ENCODE data around the gene ARSB. TPM values are rescaled to one million over a fixed set of nuclear protein-coding genes. Genes with fewer than 3 reads are reported as not detected.
"Not testable (repeated sequence)": the region's sequence is repeated elsewhere in the genome, so short reads cannot be mapped to it uniquely, and the experiment has no call there.

Gene ARSB
- total RNA-seq, 1 donor: 9.7 TPM

- DNase-seq (ENCODE audit: low read depth in 2 of 3, low spot score in 2 of 3): no peak
Measured at GRCh38 chr5:78785454-78785853, 199.7 kb downstream of the ARSB start.

DNA sequence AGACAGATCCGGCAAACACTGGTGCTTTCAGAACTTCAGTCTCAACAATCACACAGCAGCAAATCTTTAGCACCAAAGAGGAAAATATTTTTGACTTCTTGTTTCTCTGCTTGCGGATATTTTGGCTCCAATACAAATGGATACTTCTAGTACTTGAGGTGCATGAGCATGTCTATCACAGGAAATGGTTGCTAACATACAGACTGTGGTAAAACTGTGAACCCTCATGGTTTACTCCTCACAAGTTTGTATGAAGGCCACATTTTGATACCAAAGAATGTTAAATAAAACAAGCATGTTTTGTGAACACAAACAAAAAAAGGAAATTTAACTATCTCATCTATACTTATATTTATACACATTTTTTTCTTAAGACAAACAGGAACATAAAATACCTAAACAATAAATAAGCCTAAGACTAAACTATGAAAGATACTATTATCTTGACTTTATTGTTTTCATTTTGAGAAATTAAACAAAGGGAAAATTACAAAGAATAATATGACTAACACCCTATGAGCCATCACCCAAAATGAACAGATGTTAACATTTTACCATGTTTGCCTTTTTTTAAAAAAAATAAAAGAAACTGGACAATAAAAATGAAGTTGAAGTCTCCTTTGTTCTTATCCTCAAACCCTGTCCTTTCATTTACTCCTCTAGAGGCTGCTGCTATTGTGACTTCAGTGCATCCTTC lies 201.5 kb downstream of the ARSB start:
- no peak for DNase-seq (ENCODE audit: low read depth in 2 of 3, low spot score in 2 of 3)

DNA sequence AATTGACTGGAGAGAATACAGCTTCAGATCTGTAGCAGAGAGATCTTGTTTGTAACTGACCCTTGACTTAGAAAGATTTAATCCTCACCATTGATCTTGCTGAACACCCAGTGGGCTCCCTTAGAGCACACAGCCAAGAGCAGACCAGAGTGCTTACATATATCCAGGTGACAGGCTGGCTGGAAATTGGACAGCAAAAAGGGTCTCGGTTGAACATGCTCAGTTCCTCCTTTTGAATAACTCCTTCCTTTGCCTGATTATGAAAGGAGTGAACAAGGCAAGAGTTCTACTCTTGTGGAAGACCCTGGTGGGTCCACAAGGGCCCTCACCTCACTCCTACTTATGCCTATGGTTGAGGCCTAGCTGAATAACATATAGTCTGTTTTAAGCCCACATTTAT lies 202.4 kb downstream of the ARSB start:
- no peak for DNase-seq (ENCODE audit: low read depth in 2 of 3, low spot score in 2 of 3)

DNA sequence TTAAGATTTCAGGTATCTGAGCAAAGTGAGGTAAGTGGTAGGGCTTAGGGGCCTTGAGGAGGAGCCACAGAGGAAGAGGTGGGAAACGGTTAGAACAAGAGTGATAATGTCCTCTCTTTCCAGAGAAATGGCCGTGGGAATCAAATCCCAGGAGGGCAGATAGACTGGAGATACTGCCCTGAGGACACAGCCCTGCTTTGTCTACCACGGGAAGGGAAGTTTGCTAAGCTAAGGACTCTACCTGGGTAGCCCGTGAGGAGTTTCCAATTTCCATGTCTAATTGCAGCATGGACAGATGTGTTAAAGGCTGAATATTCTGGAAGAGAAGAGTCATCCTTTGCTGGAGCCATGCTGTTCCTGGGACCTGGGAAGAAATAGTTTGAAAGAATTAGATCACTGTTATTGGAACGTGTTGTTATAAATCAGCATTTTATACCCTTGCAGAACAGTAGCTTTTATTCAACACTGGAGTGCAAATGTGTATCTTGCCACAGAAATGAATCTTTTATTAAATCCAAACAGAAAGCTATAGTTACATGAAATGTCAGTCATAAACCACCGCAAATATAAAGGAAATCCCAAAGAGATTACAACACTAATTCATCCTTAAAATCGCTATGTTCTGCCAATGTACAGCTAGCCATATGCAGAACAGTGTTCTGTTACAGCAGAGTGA lies 203.4 kb downstream of the ARSB start:
- no peak for DNase-seq (ENCODE audit: low read depth in 2 of 3, low spot score in 2 of 3)

DNA sequence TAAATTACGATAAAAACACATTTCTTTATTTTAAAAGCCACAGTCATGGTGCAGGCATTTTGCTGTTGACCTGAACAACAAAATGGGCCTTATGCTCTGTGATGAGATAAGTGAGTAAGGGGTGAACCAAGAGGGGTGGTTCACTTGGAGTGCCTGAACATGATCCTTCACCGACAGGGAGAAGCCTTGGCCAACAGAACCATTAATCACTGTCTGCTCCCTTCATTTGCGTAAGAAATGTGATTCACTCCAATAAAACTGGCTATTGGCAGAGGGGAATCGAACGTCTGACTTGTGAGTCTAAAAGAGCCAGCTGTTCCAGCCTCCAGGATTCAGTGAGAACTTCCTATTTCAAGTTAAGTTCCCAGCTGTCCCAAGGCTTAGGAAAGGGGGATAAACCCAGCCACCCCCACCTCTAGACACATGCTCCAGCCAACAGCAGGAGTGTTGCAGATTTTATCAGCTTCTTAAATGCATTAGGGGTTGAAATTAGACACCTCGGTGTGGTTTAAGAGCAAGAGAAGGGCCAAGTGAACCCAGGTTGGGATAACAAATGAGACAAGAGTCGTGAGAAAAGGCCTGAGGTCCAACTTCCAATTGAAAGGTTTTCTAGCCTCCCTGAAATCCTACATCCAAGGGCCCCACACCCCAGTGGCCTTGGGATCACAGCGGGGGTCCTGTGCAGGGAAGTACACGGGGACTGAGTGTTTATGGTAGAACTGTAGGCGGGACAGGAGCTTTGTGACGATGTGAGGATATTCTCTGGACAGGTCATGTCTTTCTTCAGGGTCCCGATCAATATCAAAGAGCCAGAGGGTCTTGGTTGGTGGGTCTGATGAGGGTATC lies 205.1 kb downstream of the ARSB start:
- DNase-seq (ENCODE audit: low read depth in 2 of 3, low spot score in 2 of 3): no peak

- DNase-seq (ENCODE audit: low read depth in 2 of 3, low spot score in 2 of 3): no peak
Measured at GRCh38 chr5:78779262-78779661, 205.8 kb downstream of the ARSB start.

- no peak for DNase-seq (ENCODE audit: low read depth in 2 of 3, low spot score in 2 of 3)
Measured at GRCh38 chr5:78778538-78778937, 206.6 kb downstream of the ARSB start.

DNA sequence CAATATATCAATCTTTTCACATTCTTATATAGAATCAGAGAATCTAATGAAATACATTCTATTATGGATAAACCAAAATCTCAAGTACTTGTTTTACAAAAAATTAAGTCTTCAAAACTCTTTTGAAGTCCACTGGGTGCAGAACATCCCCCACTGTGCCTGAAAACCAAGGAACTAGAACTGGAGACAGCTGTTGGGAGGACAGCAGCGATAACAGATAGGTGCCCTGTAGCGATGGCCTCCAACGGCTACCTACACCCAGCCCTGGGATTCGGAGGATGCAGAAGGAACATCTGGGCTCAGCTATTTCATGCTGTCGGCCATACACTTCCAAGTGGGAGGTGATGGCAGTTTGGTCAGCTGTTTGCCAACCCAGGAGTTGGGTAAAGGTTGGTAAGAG lies 207.2 kb downstream of the ARSB start:
- DNase-seq (ENCODE audit: low read depth in 2 of 3, low spot score in 2 of 3): no peak

GRCh38 chr5:78776637-78777036 lies 208.5 kb downstream of the ARSB start:
- no peak for DNase-seq (ENCODE audit: low read depth in 2 of 3, low spot score in 2 of 3)

DNA sequence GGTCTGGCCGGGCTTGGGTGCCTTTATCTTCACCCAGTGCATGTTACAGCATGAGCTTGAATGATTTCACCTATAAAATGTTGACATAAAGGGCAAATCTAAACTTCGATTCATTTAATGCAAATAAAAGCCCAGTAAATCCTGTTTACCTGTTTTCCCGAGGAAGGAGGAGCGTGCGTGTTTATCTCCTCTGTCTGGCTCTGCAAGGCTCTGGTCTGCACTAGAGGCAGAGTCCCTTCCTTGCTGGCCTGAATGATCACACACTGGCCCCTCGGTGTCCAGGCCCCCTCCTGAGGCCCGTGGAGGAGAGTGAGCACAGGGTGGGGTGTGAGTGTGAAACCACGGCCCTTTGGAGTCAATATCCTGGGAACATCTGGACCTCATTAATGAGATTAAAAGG lies 211.5 kb downstream of the ARSB start:
- DNase-seq (ENCODE audit: low read depth in 2 of 3, low spot score in 2 of 3): no peak

- DNase-seq (ENCODE audit: low read depth in 2 of 3, low spot score in 2 of 3): peak in 2 of 3 donors; percentile 38 to 75
Measured at GRCh38 chr5:78771260-78772205, 213.6 kb downstream of the ARSB start.

- DNase-seq (ENCODE audit: low read depth in 2 of 3, low spot score in 2 of 3): no peak
Measured at GRCh38 chr5:78768781-78769380, 216.2 kb downstream of the ARSB start.

DNA sequence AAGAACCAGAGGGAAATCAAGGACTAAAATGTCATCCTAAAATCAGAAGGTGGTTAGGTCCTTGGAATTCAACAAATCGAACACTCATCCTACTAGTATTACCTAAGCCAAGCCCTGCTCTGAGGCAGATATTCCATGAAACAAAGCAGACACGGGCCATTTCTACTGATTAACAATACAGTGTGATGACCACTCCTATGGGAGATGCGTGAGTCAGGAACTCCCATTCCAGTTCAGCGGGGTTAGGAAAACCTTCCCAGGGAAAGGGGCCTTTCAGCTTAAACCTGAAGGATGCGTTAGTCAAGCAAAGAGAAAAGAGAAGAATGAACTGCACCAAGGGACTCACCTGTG lies 218.7 kb downstream of the ARSB start:
- no peak for DNase-seq (ENCODE audit: low read depth in 2 of 3, low spot score in 2 of 3)

DNA sequence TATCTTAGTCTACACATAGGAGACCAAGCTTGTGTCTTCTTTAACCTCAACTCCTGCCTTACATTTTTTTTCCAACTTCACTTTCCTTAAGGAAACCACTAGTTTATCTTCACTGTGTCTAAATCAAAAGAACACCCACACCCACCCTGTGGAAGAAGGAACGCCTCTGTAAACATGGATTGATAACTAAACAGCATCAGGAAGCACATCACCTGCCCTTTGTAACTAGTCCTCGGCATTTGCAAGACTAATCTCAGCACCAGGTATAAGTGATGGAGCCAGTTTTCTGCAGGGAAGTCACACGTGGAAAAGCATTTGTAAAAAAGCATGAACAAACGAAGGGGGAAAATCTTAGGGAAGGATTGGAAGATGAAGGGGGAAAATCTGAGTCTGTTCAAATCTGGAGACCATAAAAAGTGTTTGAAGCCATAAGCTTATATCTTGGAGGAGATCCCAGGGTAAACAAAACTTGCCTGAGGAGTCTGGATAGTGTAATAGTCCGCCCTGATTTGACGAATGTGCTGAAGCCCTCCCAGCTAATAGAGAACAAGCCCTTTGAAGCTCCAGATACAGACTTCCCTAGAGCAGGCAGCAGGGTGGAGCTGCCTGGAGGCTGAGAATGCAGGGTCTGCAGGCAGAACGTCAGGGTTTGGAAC lies 219.2 kb downstream of the ARSB start:
- DNase-seq (ENCODE audit: low read depth in 2 of 3, low spot score in 2 of 3): no peak

DNA sequence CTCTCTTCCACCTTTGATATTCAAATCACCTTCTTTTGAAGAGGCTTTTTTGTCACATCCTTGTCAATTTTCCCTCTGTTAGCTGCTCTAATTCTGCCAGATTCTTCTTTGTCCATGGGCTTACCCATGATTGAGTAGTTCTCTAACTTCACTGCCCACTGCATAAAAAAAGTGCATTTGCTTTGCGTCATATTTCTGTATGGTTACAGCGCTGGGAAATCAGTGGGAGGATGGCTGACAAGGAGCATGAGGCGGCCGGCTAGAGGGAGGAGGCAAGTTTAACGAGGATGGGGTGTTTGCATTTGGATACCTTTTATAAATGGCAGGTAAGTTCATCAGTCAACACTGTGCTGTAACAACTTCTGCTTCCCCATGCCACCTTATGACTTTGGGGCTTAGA lies 220.0 kb downstream of the ARSB start:
- no peak for DNase-seq (ENCODE audit: low read depth in 2 of 3, low spot score in 2 of 3)

DNA sequence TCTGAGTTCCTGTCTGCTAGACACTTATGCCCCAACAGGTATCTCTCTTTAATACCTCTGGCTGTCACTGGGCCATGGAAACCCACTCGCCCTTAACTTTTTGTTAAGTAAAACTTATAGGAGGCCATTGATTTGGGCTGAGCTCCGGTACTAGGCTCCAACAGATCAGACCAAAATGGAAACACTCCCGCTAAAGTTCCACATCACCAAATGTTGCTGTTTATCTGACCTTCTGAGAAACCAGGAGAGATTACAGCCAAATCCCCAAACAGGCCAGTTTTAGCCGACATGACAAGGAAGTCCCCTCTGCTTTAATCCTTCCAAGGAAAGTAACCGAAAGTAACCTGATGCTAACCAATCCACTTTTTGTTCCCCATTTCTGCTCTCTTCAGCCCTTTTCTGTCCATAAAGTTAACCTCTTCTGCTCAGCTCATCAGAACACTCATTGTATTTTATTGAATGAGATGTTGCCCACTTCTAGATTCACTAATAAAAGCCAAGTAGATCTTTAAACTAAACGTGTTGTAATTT lies 221.4 kb downstream of the ARSB start:
- DNase-seq (ENCODE audit: low read depth in 2 of 3, low spot score in 2 of 3): no peak

- DNase-seq (ENCODE audit: low read depth in 2 of 3, low spot score in 2 of 3): not testable (repeated sequence)
Measured at GRCh38 chr5:78762743-78763142, 222.4 kb downstream of the ARSB start.

GRCh38 chr5:78761840-78762239 lies 223.3 kb downstream of the ARSB start:
- no peak for DNase-seq (ENCODE audit: low read depth in 2 of 3, low spot score in 2 of 3)

GRCh38 chr5:78760770-78761169 lies 224.3 kb downstream of the ARSB start:
- DNase-seq (ENCODE audit: low read depth in 2 of 3, low spot score in 2 of 3): no peak
